ENCODE measurements around the gene LDLRAD4. TPM values are rescaled to one million over a fixed set of nuclear protein-coding genes. Genes with fewer than 3 reads are reported as not detected.

LDLRAD4 gene
- total and polyA plus RNA-seq, 2 experiments from 2014 or later: 0.73 to 1.9 TPM

GRCh38 chr18:13226533-13227144 is 8.1 kb downstream of the LDLRAD4 start (continued):
- TF ChIP-seq REST (IDR thresholded peaks at IDR 0.05; ENCODE audit: unreplicated experiment) (no peak), ZNF331 (CRISPR knock-in tag; IDR thresholded peaks at IDR 0.05; ENCODE audit: low read depth) (no peak), EZH2 (IDR thresholded peaks at IDR 0.05; ENCODE audit: low read depth, unreplicated experiment) (no peak), ZNF114 (CRISPR knock-in tag; IDR thresholded peaks at IDR 0.05) (no peak), ETS1 (IDR thresholded peaks at IDR 0.05) (no peak), STAT1 (IDR thresholded peaks at IDR 0.05; ENCODE audit: unreplicated experiment) (no peak), CREB1 (CRISPR knock-in tag; IDR thresholded peaks at IDR 0.05; ENCODE audit: low read depth) (no peak), POLR2AphosphoS5 (IDR thresholded peaks at IDR 0.05; ENCODE audit: low read depth) (no peak), JUNB (IDR thresholded peaks at IDR 0.05; ENCODE audit: unreplicated experiment) (no peak), CTCF (conservative IDR thresholded peaks at IDR 0.05; ENCODE audit: low read depth in 2 of 2) (no peak), EZH2phosphoT487 (IDR thresholded peaks at IDR 0.05; ENCODE audit: unreplicated experiment) (no peak)

DNA sequence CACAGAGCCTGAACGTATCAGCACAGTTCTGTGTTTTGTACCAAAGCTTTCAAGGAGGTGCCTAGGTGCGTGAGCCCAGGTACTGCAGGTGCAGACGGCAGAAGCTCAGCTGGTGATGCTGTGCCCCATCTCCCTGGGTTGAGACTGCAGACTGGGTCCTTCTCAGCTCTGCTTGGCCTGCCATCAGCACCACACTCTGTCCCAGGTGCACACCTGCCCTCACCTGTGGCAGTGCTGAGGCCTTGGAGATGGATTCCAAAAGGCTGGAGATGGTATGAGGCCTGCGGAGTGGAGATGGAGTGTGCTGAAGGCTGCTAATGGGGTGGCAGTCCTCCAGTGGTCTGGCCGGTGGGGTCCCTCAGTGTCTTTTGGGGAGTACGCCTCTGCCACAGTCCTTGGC is 9.3 kb downstream of the LDLRAD4 start:
- Histone ChIP-seq H3K9me2 (ENCODE audit: insufficient read depth) (no peaks in the 10 kb centered on the region), H2AFZ (no peak overlapping the region), H3K27me3 (ENCODE audit: insufficient read depth) (no peaks in the 10 kb centered on the region), H3F3A (replicated peaks; ENCODE audit: low read depth) (no peaks in the 10 kb centered on the region), H3K4me2 (no peak overlapping the region), H3K4me1 (ENCODE audit: insufficient read depth) (peaks cover 4% of the 10 kb centered on the region; the same call in 1 of the 2 replicates), H3K79me2 (replicated peaks; ENCODE audit: insufficient read depth) (no peaks in the 10 kb centered on the region), H3K4me3 (no peak overlapping the region), H3K36me3 (ENCODE audit: insufficient read depth) (no peaks in the 10 kb centered on the region), H3K27ac (ENCODE audit: low read depth) (no peak overlapping the region), H4K20me1 (replicated peaks; ENCODE audit: insufficient read depth) (no peaks in the 10 kb centered on the region)
- no peak for DNase-seq (ENCODE audit: low spot score)
- Mint-ChIP-seq H3K4me1 (peaks cover 8% of the 10 kb centered on the region; the same call in 2 of the 3 replicates), H3K9me3 (no peaks in the 10 kb centered on the region), H3K36me3 (ENCODE audit: low read depth) (no peaks in the 10 kb centered on the region; the same call in 2 of the 3 replicates), H3K4me3 (no peak overlapping the region), H3K27me3 (ENCODE audit: insufficient read depth, low read depth, poor library complexity) (peaks cover 6% of the 10 kb centered on the region), H3K27ac (no peak overlapping the region)
- no peak for ATAC-seq
- TF ChIP-seq JUNB (IDR thresholded peaks at IDR 0.05; ENCODE audit: unreplicated experiment) (no peak), STAT1 (IDR thresholded peaks at IDR 0.05; ENCODE audit: unreplicated experiment) (no peak), POLR2AphosphoS5 (IDR thresholded peaks at IDR 0.05; ENCODE audit: low read depth) (no peak), ZNF114 (CRISPR knock-in tag; IDR thresholded peaks at IDR 0.05) (no peak), CREB1 (CRISPR knock-in tag; IDR thresholded peaks at IDR 0.05; ENCODE audit: low read depth) (no peak), ZNF331 (CRISPR knock-in tag; IDR thresholded peaks at IDR 0.05; ENCODE audit: low read depth) (no peak), ETS1 (IDR thresholded peaks at IDR 0.05) (no peak), EZH2phosphoT487 (IDR thresholded peaks at IDR 0.05; ENCODE audit: unreplicated experiment) (no peak), REST (IDR thresholded peaks at IDR 0.05; ENCODE audit: unreplicated experiment) (no peak), EZH2 (IDR thresholded peaks at IDR 0.05; ENCODE audit: low read depth, unreplicated experiment) (no peak), CTCF (conservative IDR thresholded peaks at IDR 0.05; ENCODE audit: low read depth in 2 of 2) (no peak)

Measured in GM23338 (cell line).